Activated naive CD4-positive, alpha-beta T cell treated with anti-CD3 and anti-CD28 coated beads, Interleukin-2, amount 50 U/mL, for 16 hours (primary cell): ENCODE results near the gene IYD.
"Not testable (repeated sequence)": the region's sequence is repeated elsewhere in the genome, so short reads cannot be mapped to it uniquely, and the experiment has no call there.

Experiments used
- DNase-seq: peaks from one replicate; pipeline ENCODE4 v3.0.0-alpha.2; 2020

The IYD gene

DNA sequence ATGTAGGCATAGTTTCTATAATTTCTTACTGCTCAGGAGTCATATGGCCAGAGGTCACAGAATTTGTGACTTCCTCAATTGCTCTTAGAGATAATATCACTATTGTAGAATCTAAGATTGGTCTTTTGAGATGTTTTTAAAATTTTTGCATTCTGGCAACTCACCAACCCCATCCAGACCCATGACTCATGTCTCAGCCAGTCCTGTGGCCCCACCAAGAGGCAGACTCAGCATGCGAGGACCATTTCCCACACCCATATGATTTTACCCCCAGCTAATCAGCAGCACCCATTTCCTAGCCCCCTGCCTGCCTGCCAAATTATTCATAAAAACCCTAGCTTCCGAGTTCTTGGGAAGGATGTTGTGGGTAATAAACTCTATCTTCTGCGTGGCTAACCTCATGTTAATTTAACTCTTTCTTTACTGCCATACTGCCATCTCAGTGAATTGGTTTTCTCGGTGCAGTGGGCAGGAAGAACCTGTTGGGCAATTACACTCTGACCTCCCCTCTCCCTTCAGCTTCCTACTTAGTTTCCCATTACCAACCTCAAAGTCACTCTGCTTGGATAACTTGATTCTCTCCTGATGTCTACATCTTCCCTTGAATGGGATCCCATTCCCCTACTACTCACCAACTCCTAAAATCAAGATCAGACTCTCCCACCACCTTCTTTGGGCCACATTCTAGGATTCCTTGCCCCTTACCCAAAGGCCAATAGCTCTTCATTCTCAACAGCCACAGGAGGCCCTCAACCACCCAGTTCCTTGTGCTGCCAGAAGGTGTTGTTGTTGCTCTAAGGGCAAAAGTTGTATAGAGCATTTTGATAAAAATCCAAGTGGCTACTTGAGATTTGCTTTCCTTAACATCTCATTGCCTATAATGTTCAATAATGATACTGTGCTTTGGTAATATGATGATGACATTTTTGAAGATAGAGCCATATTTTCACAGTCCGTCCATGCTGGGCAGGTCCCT is 16.2 kb upstream of the IYD start:
- no peak for DNase-seq

DNA sequence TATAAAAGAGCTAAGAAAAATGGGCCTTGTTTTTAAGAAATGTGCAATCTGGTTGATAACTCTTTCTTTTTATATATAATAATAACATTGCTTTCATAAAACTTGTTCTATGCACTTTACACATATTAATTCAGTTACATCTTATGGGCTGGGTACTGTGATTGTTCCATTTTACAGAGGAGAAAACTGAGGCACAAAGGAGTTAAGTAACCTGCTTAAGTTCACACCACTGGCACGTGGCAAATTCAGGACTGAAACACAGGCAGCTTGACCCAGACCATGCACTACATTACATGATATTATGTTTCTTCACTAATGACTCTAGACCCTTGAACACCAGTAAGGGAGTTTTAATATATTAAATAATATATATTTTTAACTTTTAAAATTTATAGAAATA is 15.4 kb upstream of the IYD start:
- DNase-seq = no peak

DNA sequence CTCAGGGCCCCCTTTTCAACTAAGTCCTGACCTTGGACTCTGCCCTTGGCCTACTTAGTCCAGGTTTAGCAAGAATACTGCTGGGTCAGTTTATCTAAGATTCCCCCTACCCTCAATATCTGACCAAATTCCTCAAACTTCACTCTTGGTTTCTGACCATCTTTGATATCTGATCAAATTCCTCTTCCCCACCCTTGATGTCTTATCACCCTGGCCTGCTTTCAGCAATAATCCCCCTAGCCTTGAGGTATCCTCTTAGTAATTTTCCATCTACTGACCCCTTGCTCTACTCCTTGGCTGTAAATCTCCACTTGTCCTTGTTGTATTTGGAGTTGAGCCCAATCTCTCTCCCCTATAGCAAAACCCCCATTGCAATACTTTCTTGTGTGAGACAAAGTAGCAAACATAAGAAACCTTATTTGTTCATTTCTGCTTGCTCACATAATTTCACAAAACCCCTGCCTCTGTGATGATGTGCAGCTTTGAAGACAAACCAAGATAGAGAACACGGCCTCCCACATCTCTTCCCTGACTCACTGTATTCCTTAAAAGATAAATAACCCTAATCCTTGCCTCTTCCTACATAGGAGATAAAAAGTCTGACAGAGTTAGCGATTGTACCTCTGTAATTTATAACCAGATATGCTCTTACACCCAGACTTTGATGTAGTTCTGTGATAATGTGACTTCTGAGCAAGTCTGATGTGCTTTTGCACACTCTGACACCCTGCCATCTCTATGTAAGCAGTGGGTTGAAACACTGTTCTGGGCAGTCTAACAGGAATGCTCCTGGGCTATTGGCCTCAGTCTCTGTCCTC is 13.8 kb upstream of the IYD start:
- no peak for DNase-seq

DNA sequence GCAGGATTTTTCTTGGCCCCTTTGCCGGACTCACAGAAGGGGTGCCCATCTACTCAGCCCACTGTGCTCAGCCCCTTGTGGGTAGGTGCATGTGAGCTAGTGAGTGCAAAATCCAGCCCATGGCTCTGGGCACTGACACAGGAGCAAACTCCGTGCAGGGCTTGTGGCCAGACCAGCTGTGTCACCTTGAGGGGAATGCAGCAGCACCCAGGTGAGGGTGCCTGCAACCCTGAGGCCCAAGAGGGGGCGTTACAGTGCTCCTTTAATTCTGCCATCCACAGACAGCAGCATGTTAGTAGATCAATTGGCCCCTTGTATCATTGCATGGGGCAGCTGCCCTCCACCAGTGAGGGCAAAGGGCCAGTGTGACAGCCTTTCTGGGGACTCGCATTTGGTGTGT is 12.9 kb upstream of the IYD start:
- no peak for DNase-seq

DNA sequence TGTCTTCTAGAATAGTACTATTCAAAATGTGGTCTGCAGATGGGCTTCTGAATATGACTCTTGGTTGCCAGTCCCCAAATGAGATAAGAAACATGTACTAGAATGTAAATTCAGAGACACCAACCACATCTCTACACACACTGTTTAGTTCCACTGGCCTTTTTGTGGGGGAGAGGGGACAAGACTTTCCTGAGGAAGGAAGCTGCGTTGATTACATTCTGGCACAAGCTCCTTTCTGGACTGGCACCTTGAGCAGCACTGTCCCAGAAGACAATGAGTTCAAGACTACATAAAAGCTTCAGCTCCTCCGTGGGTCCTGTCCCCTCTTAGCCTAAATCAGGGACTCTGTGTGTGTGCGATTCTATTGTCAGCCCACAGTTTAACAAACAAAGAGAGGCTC is 6.9 kb upstream of the IYD start:
- DNase-seq = no peak

DNA sequence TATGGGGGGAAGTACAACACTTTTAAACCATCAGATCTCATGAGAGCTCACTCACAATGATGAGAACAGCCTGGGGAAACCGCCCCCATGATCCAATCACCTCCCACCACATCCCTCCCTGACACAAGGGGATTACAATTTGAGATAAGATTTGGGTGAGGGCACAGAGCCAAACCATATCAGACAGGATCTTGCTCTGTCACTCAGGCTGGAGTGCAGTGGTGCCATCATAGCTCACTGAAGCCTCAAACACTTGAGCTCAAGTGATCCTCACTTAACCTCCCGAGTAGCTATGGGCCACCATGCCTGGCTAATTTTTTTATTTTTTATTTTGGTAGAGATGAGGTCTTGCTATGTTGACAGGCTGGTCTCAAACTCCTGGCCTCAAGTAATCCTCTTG is 5.1 kb upstream of the IYD start:
- no peak for DNase-seq

DNA sequence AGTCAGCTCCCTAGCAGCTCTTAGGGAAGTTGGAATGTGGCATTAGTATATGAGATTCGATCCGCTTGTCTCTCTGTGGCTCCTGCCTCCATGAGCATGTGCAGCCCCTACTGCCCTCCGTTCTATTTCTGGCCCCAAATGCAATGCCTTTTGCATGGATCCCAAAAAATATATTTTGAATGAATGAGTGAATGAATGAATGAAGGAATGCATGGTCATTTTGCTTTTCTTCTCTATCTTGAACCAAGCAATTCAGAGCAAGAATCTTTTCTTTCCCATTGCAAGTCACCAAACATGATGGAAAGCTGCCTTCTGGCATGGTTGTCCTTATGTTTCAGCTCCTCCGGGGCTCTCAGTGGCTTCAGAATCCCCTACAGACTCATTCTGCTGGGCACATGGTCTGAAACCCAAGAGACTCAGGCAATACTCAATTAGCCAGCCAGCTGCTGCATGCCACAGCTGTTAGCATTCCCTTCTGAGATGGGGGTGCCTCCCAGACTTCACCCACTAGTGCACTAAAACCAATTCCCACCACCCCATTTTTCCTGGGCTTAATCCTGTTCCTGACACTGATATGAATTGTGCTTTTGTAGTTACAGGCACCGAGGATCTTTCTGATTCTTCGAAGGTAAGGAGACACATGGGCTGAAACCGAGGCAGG is 2.6 kb upstream of the IYD start:
- no peak for DNase-seq

DNA sequence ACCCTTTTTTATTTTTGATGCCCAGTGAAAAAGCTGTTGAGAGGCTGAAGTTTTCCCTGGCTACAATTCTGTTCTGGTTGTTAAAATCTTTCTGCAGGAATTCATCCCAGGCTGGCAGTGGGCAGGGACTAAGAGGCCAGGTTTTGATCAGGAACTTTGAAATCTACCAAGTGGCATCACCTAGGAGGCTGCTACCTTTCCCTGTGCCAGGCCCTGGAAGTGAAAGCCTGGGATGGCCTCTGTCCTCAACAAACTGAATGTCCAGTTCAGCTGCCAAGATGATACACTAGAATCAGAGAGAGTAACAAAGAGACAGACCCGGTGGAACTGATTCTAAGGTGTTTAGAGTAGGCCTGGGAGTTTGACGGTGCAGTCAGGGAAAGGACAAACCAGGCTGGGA is 596 bp downstream of the IYD start:
- DNase-seq = no peak

DNA sequence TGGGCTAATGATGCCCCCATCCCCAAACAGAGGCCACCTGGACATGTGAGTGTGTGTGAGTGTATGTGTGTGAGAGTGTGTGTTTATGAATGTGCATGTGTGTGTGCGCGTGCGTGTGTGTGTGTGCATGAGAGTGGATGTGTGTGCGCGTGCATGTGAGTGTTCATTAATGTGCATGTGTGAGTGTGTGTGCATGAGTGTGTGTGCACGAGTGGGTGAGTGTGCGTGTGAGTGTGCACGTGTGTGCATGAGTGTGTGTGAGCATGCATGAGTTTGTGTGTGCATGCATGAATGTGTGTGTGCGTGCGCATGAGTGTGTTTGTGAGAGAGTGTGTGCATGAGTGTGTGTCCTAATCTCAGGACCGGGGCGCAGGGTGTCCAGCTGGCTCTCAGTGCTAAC is 1.3 kb downstream of the IYD start:
- no peak for DNase-seq

DNA sequence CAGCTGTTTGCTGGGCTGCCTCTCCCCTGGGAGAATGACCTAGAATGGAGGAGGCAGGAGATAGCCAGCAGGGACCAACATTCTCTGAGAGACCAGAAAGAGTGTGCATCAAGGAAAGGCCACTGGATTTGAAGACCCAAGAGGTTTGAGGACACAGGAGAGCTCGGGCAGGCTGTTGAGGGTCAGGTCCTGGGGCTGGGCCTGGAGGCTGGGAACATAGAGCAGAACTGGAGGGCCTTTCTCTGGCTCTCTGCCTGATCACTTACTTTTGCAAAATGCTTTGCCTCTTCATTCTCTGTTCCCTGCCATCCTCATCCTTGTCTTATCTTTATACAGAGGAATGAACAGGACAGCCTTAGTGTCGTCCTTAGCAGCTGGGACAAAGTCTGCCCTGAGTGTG is 2.5 kb downstream of the IYD start:
- DNase-seq = no peak

DNA sequence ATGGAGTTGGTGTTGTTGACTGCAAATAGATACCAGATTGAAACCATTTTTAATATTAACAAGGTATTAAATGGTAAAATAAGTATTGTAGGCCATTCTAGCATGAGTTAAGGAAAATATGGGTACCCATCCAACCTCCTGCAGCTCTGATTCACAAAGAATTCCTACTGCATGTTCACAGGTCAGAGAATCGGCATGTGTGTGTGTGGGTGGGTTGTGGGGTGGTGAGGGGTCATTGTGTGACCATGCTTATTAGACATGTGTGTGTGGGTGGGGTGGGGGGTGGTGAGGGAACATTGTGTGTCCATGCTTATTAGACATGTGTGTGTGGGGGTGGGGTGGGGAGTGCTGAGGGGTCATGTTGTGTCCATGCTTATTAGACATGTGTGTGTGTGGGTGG is 3.2 kb downstream of the IYD start:
- no peak for DNase-seq

DNA sequence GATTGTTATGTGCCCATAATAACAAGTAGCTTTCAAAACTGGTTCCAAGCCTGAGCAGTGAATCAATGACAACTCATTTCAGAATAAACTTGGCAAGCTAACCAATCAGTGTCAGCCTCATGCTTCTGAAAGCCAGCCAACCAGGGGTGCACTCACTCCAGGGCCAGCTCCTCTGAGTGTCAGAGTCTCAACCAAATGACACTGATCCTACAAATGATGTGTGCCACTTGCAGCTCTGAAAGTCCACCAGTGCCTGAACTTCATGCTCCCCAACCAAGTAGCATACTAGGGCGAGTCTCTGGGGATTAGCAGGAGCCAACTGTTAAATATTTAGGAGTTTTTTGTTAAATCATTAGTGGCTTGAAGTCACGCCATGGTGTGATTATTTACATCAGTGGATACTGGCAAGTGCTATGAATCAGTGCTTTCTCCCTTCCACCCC is 4.5 kb downstream of the IYD start:
- DNase-seq = no peak

DNA sequence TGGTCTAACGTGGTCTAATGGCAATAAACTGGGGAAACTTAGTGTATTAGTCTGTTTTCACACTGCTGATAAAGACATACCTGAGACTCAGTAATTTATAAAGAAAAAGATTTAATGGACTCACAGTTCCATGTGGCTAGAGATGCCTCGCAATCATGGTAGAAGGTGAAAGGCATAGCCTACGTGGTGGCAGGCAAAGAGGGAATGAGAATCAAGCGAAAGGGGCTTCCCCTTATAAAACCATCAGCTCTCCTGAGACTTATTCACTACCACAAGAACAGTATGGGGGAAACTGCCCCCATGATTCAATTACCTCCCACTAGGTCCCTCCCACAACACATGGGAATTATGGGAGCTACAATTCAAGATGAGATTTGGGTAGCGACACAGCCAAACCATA is 5.5 kb downstream of the IYD start:
- DNase-seq = not testable (repeated sequence)

DNA sequence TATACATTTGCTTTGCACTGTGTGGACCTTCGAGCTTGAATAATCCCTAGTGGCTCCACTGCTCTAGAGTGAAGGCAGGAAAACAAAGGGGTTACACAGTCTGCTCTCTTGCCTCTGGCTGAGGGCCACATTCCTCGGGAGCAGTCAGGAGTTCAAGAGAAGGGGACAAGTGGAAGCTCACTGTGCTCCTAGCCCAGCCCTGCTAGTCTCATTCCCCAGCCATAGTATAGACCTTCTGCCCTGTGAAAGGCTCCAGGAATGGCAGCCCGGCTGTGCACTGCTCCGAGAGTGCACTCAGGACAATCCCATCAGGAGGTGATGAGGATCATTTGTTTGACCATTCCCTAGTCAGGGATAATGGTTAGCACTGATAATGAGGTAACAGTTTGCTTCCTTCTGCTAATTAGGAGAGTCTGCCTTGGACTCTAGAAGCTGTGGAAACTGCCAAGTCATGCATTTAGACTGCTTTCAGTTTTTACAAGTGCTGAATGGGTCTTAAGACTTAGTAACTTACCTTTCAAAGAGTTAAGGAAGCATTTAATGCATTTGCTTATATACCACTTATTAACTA is 8.5 kb downstream of the IYD start:
- no peak for DNase-seq

DNA sequence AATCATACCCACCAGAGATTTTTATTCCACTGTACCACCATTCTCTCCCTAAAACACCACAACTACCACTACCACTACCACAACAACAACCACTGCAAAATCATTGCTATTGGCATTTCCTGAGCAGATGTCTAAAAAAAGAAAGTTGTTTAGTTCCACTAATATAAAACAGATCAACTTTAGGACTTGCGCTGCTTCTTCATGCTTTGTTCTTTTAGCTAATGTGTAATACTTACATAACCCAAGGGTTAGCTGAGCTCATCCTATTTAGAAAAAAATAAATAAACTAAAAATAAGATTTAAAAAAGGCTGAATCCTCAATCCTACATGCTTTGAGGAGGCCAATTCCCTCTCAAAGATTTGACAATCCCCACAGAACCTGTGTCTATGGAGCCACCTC is 11.4 kb downstream of the IYD start:
- DNase-seq = no peak

DNA sequence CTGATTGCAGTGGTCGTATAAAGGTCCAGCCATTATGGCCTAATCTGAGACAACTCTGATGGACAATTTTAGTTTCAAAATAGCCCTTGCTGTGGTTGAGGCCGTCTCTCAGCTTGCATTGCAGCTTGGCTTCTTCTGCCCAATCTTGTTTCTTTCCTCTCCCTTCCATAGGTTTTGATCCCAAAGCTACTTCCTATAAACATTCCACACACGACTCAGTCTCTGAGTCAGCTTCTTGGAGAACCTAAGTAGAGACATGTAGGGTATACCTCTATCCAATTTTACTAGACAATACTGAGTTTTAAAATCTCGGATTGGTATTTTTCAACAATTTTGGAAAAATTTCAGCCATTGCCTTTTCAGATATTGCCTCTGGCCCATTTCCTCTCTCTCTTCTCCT is 13.4 kb downstream of the IYD start:
- no peak for DNase-seq

DNA sequence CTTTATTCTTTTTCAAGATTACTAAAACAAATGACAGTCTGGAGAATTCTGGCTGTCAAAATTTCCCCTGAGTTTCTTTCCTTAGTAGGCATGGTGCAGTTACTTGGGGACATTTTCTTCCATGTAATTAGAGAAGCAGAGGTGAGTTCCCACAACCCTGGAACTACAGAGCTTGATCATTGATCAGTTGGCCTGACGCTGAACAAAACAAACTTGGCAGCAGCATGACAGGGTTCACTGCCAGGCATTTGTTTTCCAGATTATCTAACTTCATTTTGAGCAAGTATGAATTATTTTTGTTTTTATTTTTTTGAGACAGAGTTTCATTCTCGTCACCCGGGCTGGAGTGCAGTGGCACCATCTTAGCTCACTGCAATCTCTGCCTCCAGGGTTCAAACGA is 22.6 kb downstream of the IYD start:
- no peak for DNase-seq

DNA sequence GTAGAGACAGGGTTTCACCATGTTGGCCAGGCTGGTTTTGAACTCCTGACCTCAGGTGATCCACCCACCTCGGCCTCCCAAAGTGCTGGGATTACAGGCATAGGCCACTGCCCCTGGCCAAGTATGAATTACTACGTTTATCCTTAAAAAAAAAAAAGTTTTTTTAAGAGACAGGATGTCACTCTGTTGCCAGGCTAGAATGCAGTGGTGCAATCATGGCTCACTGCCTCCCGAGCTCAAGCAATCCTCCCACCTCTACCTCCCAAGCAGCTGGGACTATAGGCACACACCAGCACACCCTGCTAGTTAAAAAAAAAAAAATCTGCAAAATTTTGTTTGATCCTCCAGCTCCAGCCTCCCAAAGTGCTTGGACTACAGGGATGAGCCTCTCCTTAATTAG is 23.1 kb downstream of the IYD start:
- DNase-seq = no peak

DNA sequence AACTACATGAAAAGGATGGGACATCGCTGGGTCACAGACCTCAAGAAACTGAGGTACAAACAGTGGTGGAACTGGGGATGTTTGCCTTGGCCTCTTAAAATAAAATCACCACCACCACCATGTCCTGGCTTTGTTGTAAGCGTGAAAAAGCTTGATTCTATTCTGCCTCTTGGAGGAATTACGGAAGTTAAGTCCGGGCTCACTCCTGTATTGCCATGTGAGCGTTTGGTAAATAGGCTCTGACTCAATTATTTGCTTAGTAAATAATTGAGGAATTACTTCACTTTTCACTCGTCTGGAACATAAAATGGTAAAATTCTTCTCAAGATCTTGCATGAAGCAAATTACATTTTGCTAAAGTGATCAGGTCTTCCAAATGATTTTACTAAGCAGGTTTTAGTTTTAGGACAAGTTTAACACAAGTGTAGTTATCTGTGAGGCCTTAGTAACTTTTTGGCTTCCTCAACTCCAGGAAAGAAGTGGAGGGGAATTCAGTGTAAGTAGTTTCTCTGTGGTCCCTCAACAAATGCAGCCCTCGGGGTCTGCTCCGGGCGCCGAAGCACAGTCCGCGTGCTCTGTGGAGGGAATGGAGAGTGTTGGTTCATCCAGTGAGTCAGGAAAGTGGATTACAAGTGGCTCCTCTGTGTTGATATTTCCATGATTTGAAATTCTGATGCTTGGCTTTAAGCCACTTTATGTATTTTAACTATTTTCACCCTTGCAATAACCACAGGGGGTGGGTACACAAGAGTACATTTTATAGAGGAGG is 23.8 kb downstream of the IYD start:
- no peak for DNase-seq

DNA sequence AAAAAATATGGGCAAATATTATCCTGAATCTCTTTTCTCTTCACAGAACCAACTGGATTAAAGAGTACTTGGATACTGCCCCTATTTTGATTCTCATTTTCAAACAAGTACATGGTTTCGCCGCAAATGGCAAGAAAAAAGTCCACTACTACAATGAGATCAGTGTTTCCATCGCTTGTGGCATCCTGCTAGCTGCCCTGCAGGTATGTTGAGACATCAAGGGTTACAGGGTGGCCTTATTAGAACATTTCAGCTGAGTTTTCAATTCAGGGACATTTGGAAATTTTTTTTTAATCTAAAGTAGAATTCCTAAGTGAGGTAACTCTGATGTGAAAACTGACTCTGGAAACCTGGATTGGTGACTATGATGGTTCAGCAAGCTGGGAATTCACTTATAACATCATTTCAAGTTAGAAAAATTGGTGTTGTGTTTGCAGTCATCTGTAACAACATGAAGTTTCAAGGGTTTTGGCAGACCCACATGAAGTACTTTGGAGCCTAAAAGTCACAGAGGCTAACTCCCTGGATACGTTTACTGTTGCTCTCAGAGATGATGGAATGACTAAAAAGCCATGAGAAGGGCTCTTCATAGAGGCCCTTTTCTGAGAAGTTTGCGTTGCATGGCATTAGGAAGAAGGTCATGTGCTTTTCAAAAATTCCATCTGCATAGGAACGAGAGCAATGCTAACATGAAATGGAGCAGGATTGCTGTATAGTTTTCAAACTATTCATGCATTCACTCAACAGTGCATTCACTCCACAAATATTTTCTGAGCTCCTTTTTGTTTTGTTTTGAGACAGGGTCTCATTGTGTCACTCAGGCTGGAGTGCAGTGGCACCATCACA is 25.5 kb downstream of the IYD start:
- DNase-seq = no peak

DNA sequence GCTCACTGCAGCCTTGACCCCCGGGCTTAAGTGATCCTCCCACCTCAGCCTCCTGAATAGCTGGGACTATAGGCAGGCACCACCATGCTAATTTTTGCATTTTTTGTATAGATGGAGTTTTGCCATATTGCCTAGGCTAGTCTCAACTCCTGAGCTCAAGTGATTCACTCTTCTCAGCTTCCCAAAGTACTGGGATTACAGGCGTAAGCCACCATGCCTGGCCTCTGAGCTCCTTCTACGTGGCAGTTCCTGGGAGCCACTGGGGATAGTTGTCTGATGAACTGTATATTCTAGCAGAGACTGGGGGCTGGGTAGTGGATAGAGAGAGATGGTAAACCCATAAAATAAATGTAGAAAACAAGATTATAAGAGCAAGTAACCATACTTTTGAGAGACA is 26.1 kb downstream of the IYD start:
- no peak for DNase-seq
